Astrocyte (in vitro differentiated cells and primary cell): ENCODE measurements around the gene RAB40B. TPM values are rescaled to one million over a fixed set of nuclear protein-coding genes. Genes with fewer than 3 reads are reported as not detected.

Source experiments
- DNase-seq: peaks from one replicate; pipeline ENCODE4 v3.0.0-alpha.2; 2010; ENCODE audit warnings: low read depth
- FAIRE-seq: peaks from 2 replicates; lab custom pipeline; 2011; peaks lifted over from hg19 to GRCh38; lab: Jason Lieb, UNC
- H2AFZ ChIP-seq: 2 replicates; pipeline ENCODE4 v1.6.0; 2012; ENCODE audit warnings: low read depth, low read length, inconsistent platforms
- H3K27ac ChIP-seq: 2 replicates; pipeline ENCODE4 v1.5.1; 2011; ENCODE audit warnings: low read depth, low read length, inconsistent platforms
- H3K27me3 ChIP-seq: 2 replicates; pipeline ENCODE4 v1.6.0; 2011; ENCODE audit warnings: low read length, inconsistent platforms; ENCODE audit not compliant: insufficient read depth
- H3K36me3 ChIP-seq: 2 replicates; pipeline ENCODE4 v1.5.1; 2011; ENCODE audit warnings: low read length, inconsistent platforms; ENCODE audit not compliant: insufficient read depth
- H3K4me1 ChIP-seq: 2 replicates; pipeline ENCODE4 v1.5.1; 2011; ENCODE audit warnings: low read length, inconsistent platforms; ENCODE audit not compliant: insufficient read depth
- H3K4me2 ChIP-seq: 2 replicates; pipeline ENCODE4 v1.6.0; 2012; ENCODE audit warnings: low read length, inconsistent platforms
- H3K4me3 ChIP-seq: 2 replicates; pipeline ENCODE4 v1.5.1; 2011; ENCODE audit warnings: low read depth, mild to moderate bottlenecking, low read length, inconsistent platforms; ENCODE audit not compliant: insufficient read depth
- H3K79me2 ChIP-seq: 2 replicates; pipeline ENCODE4 v1.6.0; 2012; ENCODE audit warnings: mild to moderate bottlenecking, low read length, inconsistent platforms; ENCODE audit not compliant: insufficient read depth
- H3K9ac ChIP-seq: 2 replicates; pipeline ENCODE4 v1.6.0; 2012; ENCODE audit warnings: mild to moderate bottlenecking, low read length, inconsistent platforms
- H3K9me3 ChIP-seq: 2 replicates; pipeline ENCODE4 v1.5.1; 2012; ENCODE audit warnings: low read depth, mild to moderate bottlenecking, low read length, inconsistent platforms; ENCODE audit not compliant: insufficient read depth
- H4K20me1 ChIP-seq: 2 replicates; pipeline ENCODE4 v1.6.0; 2012; ENCODE audit warnings: low read length, inconsistent platforms; ENCODE audit not compliant: insufficient read depth
- H3K27ac Mint-ChIP-seq: one replicate; pipeline ENCODE4 v1.8.0; 2021; ENCODE audit warnings: mild to moderate bottlenecking, mixed read lengths; ENCODE audit not compliant: unreplicated experiment
- H3K27me3 Mint-ChIP-seq: one replicate; pipeline ENCODE4 v1.8.0; 2021; ENCODE audit warnings: low read depth, mixed read lengths; ENCODE audit not compliant: unreplicated experiment
- H3K36me3 Mint-ChIP-seq: one replicate; pipeline ENCODE4 v1.8.0; 2021; ENCODE audit warnings: low read depth, mixed read lengths; ENCODE audit not compliant: unreplicated experiment
- H3K4me1 Mint-ChIP-seq: one replicate; pipeline ENCODE4 v1.8.0; 2021; ENCODE audit warnings: low read depth, mixed read lengths; ENCODE audit not compliant: unreplicated experiment
- H3K4me3 Mint-ChIP-seq: one replicate; pipeline ENCODE4 v1.8.0; 2021; ENCODE audit warnings: mild to moderate bottlenecking, moderate library complexity, mixed read lengths; ENCODE audit not compliant: unreplicated experiment
- H3K9me3 Mint-ChIP-seq: one replicate; pipeline ENCODE4 v1.8.0; 2021; ENCODE audit warnings: mild to moderate bottlenecking, mixed read lengths; ENCODE audit not compliant: unreplicated experiment
- CTCF ChIP-seq: IDR thresholded peaks from 2 replicates; pipeline ENCODE4 v1.5.1; 2011; ENCODE audit warnings: low read depth, mild to moderate bottlenecking, inconsistent platforms, low read length, moderate library complexity; ENCODE audit not compliant: insufficient read depth
- EZH2 ChIP-seq: IDR thresholded peaks from 2 replicates; pipeline ENCODE4 v1.6.1; 2012; ENCODE audit warnings: mild to moderate bottlenecking, low read length, inconsistent platforms; ENCODE audit not compliant: insufficient read depth
- total RNA-seq: library from RNA; stranded (reverse); gene quantifications from 2 replicates; pipeline ENCODE4 v1.2.1, GENCODE V29; 2021

RAB40B gene
- total RNA-seq, 1 donor from 2014 or later, result 15.8 TPM

DNA sequence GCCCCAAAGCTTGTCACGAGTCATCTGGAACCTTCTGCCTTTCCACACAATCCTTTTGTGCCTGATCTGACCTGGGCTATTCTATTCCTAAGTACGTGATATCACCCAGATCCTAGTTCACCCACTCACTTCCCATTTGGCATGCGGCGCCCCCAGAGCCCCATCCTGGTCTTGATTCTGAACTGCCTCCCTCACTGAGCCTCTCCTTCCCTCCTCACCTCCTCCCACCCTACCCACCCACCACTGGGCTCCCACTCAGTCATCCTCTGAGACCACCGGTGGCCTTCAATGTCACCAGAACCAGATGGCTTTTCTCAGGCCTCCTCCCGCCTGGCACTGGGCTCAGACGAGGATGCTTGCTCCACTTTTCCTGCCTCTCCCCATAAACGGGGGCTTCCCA is 68.8 kb downstream of the RAB40B start:
- Histone ChIP-seq H3K4me3 (no peak overlapping the region), H3K9me3 (no peaks in the 10 kb centered on the region), H3K9ac (no peak overlapping the region), H3K36me3 (peaks cover 22% of the 10 kb centered on the region), H4K20me1 (peaks cover 62% of the 10 kb centered on the region), H3K79me2 (peaks cover 78% of the 10 kb centered on the region), H3K27me3 (no peaks in the 10 kb centered on the region), H3K4me2 (no peak overlapping the region), H3K27ac (no peak overlapping the region), H3K4me1 (no peaks in the 10 kb centered on the region), H2AFZ (no peak overlapping the region)
- H3K9me3 Mint-ChIP-seq, result peaks cover 2% of the 10 kb centered on the region
- TF ChIP-seq CTCF, result no peak
- no peak for TF ChIP-seq EZH2
- DNase-seq (no peak), FAIRE-seq (no peak)
- no peaks in the 10 kb centered on the region for H3K4me1 Mint-ChIP-seq
- no peak overlapping the region for H3K27ac Mint-ChIP-seq
- peaks cover 25% of the 10 kb centered on the region for H3K36me3 Mint-ChIP-seq
- H3K27me3 Mint-ChIP-seq, result no peaks in the 10 kb centered on the region
- H3K4me3 Mint-ChIP-seq, result no peak overlapping the region

DNA sequence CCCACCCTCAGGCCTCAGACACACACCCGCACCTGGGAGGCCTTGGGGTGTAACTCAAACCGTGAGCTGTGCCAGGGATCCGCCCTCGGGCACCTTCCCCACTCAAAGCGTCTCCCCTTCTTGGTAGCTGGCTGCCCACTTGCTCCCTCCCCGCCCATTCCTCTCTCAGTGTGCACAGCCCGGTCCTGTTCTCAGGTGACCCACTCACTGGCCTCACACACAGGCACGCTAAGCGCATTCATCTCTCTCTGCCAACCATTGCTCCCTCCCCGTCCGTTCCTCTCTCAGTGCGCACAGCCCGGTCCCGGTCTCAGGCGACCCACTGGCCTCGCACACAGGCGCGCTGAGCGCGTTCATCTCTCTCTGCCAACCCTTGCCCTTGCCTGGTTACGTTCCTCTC is 71.1 kb downstream of the RAB40B start:
- TF ChIP-seq CTCF, result no peak
- TF ChIP-seq EZH2, result no peak
- Mint-ChIP-seq H3K4me1 (no peaks in the 10 kb centered on the region), H3K36me3 (peaks cover 18% of the 10 kb centered on the region), H3K4me3 (no peak overlapping the region), H3K9me3 (peaks cover 2% of the 10 kb centered on the region), H3K27me3 (no peaks in the 10 kb centered on the region), H3K27ac (no peak overlapping the region)
- peaks cover 59% of the 10 kb centered on the region for H3K79me2 ChIP-seq
- H3K36me3 ChIP-seq, result peaks cover 25% of the 10 kb centered on the region
- H4K20me1 ChIP-seq, result peaks cover 45% of the 10 kb centered on the region
- no peak overlapping the region for H3K4me2 ChIP-seq
- no peaks in the 10 kb centered on the region for H3K4me1 ChIP-seq
- DNase-seq, result no peak
- no peak overlapping the region for H2AFZ ChIP-seq
- no peak overlapping the region for H3K27ac ChIP-seq
- H3K27me3 ChIP-seq, result no peaks in the 10 kb centered on the region
- no peak overlapping the region for H3K4me3 ChIP-seq
- H3K9me3 ChIP-seq, result no peaks in the 10 kb centered on the region
- no peak overlapping the region for H3K9ac ChIP-seq
- FAIRE-seq, result no peak

- no peak overlapping the region for H3K9ac ChIP-seq
- H2AFZ ChIP-seq, result no peak overlapping the region
- TF ChIP-seq CTCF (no peak), EZH2 (no peak)
- DNase-seq (no peak), FAIRE-seq (no peak)
- peaks cover 16% of the 10 kb centered on the region for H3K36me3 Mint-ChIP-seq
- H3K4me3 Mint-ChIP-seq, result no peak overlapping the region
- H4K20me1 ChIP-seq, result peaks cover 34% of the 10 kb centered on the region
- H3K9me3 ChIP-seq, result no peaks in the 10 kb centered on the region
- no peaks in the 10 kb centered on the region for H3K27me3 ChIP-seq
- H3K4me3 ChIP-seq, result no peak overlapping the region
- no peaks in the 10 kb centered on the region for H3K27me3 Mint-ChIP-seq
- no peak overlapping the region for H3K27ac ChIP-seq
- H3K4me1 Mint-ChIP-seq, result no peaks in the 10 kb centered on the region
- no peak overlapping the region for H3K4me2 ChIP-seq
- no peak overlapping the region for H3K27ac Mint-ChIP-seq
- H3K4me1 ChIP-seq, result no peaks in the 10 kb centered on the region
- peaks cover 27% of the 10 kb centered on the region for H3K36me3 ChIP-seq
- peaks cover 29% of the 10 kb centered on the region for H3K79me2 ChIP-seq
- H3K9me3 Mint-ChIP-seq, result peaks cover 2% of the 10 kb centered on the region
Observed at GRCh38 chr17:82623707-82624106, 74.8 kb downstream of the RAB40B start.
